C4-2B (cell line): ENCODE results near the gene DCPS.

Source experiments
- H3K27ac ChIP-seq: fragments of 450-650 bp; 2 replicates; pipeline ENCODE4 v1.5.1; 2017
- ZFX ChIP-seq: fragments of 450-650 bp; IDR thresholded peaks from 2 replicates; pipeline ENCODE4 v1.6.1; 2017
- TF ChIP-seq, protein P1 (sequence below): fragments of 450-650 bp; conservative IDR thresholded peaks from 2 replicates; pipeline ENCODE4 v1.5.1; 2017; ENCODE audit warnings: mild to moderate bottlenecking

The DCPS gene

DNA sequence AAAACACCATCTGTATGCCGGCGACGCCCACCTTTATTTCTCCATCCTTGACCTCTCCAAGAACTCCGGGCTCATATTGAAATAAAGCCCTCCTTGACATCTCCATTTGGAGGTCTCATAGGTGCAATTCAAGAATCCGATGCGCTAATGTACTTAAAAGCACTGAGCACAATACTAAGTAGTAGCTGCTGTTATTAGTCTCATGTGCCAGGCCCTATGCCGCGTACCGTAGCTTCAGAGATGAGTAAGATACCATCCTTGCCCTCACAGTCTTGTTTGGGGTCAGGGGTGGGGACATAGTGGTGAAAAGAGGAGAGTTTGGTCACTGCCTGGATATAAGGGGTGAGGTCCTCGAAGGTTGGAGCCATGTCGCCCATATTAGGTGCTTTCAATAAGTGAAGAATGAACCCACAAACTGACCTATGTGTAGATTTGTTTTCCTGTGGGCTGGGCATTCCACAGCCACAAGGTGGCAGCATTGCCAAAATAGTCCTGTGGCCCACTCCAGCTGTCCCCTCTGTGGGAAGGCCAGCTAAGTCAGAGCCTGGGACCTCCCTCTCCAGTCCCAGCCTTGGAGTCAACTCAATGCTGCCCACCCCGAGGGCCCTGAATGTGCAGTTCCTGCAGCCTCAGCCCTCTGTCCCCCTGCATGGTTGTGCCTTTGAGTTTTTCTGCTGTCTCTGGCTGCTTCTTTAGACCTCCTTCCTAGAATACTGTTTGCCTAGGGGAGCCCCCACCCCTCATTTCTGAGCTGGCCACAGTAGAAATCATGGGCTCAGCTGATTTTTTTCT is 6.5 kb downstream of the DCPS start:
- no peak overlapping the region for H3K27ac ChIP-seq
- TF ChIP-seq, protein P1, sequence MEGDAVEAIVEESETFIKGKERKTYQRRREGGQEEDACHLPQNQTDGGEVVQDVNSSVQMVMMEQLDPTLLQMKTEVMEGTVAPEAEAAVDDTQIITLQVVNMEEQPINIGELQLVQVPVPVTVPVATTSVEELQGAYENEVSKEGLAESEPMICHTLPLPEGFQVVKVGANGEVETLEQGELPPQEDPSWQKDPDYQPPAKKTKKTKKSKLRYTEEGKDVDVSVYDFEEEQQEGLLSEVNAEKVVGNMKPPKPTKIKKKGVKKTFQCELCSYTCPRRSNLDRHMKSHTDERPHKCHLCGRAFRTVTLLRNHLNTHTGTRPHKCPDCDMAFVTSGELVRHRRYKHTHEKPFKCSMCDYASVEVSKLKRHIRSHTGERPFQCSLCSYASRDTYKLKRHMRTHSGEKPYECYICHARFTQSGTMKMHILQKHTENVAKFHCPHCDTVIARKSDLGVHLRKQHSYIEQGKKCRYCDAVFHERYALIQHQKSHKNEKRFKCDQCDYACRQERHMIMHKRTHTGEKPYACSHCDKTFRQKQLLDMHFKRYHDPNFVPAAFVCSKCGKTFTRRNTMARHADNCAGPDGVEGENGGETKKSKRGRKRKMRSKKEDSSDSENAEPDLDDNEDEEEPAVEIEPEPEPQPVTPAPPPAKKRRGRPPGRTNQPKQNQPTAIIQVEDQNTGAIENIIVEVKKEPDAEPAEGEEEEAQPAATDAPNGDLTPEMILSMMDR, result peak; percentile 91
- no peak for TF ChIP-seq ZFX

DNA sequence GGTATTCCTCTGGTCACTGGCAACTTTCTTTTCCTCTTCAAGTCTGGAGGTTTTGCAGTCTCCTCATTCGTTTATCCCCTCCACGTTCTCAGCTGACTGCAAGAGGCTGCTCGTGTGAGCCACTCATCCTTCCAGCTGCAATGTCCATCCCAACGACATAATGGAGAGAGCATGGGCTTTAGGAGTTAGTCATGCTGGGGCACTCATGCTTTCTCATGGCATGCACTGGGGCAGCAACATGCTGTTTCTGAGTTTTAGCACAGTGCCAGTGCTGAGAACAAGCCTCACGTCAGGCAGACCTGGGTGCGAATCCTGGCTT is 7.1 kb downstream of the DCPS start:
- TF ChIP-seq ZFX, result no peak
- TF ChIP-seq, protein P1, result no peak

GRCh38 chr11:126311401-126312291 is 7.8 kb downstream of the DCPS start:
- no peak overlapping the region for H3K27ac ChIP-seq
- TF ChIP-seq, protein P1, result no peak
- no peak for TF ChIP-seq ZFX

More for the DNA sequence above, 7.1 kb downstream of the DCPS start:
- H3K27ac ChIP-seq, result no peak overlapping the region

DNA sequence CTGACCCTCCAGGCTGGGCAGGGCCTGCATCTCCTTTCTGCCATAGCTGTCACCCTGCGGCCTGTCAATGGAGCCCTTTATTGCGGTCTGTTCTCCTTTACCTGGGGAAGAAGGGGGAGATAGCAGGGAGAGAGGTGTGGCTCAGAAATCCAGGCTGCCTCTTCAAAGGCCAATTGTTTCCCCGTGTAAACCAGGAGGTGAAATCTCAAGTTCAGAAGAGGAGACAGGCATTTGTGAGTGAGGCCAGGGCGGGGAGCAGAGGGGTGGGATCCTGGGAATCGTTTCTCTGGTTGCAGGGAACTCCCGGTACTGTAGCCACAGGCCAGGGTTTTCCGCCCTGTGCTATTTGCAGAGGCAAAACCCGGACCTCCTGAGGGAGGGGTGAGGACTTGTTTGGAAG is 9.1 kb downstream of the DCPS start:
- no peak for TF ChIP-seq ZFX
- TF ChIP-seq, protein P1, result no peak
- no peak overlapping the region for H3K27ac ChIP-seq

- no peak overlapping the region for H3K27ac ChIP-seq
- no peak for TF ChIP-seq ZFX
- TF ChIP-seq, protein P1, result no peak
Measured at GRCh38 chr11:126313826-126314225, 10.0 kb downstream of the DCPS start.

- TF ChIP-seq ZFX, result no peak
- TF ChIP-seq, protein P1, result no peak
- no peak overlapping the region for H3K27ac ChIP-seq
Measured at GRCh38 chr11:126317432-126317755, 13.5 kb downstream of the DCPS start.
